Measurements from ENCODE around the gene C20orf202.

- TF ChIP-seq CTCF (IDR thresholded peaks at IDR 0.05; ENCODE audit: low read depth, low read length) (no peak), MAX (IDR thresholded peaks at IDR 0.05; ENCODE audit: low read depth, low read length) (no peak), POLR2A (IDR thresholded peaks at IDR 0.05; ENCODE audit: extremely low read depth, insufficient read length) (no peak)
Measured at GRCh38 chr20:1247689-1248088, 44.4 kb downstream of the C20orf202 start.

All from NB4 (cell line).